ENCODE measurements around the gene MTCL1.

The MTCL1 gene

DNA sequence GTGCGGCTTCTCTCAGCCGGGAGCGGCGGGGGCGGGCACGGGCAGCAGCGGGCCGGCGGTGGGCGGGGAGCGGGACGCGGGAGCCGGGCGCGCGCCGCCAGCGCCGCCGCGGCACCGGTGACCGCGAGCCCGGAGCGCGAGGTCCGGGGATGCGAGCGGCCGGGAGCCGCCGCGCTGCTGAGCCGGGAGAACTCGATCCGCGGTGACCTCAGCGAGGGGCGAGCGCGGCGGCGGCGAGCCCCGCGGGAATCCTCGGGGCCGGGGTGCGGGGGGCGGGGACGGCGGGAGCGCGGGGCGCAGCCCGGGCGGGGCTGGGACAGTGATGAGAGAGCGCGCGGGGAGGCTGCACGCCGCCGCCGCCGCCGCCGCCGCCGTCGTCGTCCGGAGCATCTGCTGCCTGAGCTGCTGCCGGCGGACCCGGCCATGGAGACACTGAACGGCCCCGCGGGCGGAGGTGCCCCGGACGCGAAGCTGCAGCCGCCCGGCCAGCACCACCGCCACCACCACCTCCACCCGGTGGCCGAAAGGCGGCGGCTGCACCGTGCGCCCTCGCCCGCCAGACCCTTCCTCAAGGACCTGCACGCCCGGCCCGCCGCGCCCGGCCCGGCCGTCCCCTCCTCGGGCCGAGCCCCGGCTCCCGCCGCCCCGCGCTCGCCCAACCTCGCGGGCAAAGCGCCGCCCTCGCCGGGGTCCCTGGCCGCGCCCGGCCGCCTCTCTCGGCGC, at the start of gene MTCL1:
MTCL1 (plus strand) TSS at position 319 of the 723 bp plus-strand sequence; CDS start at position 424, 105 bp downstream.
- DNase-seq (ENCODE audit: low read depth): peak; percentile 79
- Histone ChIP-seq H3K9me3 (ENCODE audit: control insufficient read depth, low read length) (no peaks in the 10 kb centered on the region), H3K27me3 (replicated peaks; ENCODE audit: control insufficient read depth, insufficient read depth, low read length) (no peaks in the 10 kb centered on the region), H3K4me3 (ENCODE audit: low read length) (peak within 1 kb of the TSS; percentile 89), H3K36me3 (ENCODE audit: control insufficient read depth, insufficient read depth, low read length, severe bottlenecking) (no peaks in the 10 kb centered on the region), H3K4me1 (ENCODE audit: control insufficient read depth, insufficient read depth, low read length) (peaks cover 39% of the 10 kb centered on the region), H3K9ac (ENCODE audit: low read length) (peak within 1 kb of the TSS; percentile 82)

DNA sequence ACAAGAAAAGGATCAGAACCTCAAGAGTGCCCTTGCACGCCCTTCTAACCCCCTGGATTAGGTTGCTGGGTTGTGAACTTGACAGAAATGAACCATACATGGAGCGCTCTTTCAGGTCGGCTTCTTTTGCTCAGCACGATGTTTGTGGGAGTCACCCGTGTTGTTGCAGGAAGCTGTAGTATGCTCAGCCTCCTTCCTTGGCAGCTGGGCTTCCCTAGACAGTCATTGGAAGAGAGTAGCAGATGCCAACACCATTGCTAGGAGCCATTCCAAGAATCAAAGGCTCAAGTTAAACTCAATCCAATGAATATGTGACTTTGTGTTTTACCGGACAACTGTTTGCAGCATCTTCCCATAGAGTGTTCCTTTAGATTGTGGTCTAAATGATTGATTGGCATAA, 49.1 kb upstream of the MTCL1 start:
- H3K36me3 ChIP-seq (ENCODE audit: control insufficient read depth, insufficient read depth, low read length, severe bottlenecking): no peaks in the 10 kb centered on the region
- H3K4me1 ChIP-seq (ENCODE audit: control insufficient read depth, insufficient read depth, low read length): peaks cover 10% of the 10 kb centered on the region
- H3K27me3 ChIP-seq (replicated peaks; ENCODE audit: control insufficient read depth, insufficient read depth, low read length): no peaks in the 10 kb centered on the region
- DNase-seq (ENCODE audit: low read depth): no peak
- no peaks in the 10 kb centered on the region for H3K9me3 ChIP-seq (ENCODE audit: control insufficient read depth, low read length)
- no peak overlapping the region for H3K9ac ChIP-seq (ENCODE audit: low read length)
- no peak overlapping the region for H3K4me3 ChIP-seq (ENCODE audit: low read length)

DNA sequence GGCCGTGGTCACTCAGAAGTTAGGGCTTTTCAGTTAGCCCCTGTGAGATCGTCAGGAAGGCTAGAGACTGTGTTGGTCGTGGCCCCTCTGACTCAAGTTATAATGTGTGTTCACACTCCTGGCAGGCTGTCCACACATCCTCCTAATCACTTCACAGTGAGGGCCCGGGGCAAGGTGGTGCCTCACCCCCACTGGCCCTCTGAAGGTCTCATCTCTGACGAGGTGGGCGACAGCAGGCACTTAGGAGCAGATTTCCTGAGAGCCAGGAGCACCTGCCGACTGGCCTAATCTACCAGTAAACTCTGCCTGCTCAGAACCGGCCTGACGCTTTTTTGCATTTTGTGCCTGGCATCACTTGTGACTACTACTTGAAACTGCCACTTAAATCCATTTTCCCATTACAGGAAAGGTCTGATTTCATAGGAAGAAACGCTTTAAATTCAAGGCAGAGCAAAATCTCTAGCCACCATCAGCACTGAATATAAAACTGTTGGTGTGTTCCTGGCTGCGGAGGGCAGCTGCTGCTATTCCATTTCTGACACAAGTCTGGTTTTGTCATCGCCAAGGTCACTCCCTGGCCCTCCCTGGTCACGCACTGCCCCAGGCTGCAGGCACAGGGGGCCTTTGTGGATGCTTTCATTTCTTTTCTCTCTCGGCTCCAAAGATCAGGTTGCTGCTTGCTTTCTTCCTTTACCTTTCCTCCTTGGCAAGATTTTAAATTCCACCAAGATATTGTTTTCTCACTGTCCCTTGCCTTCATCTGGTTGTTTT, 48.1 kb upstream of the MTCL1 start:
- peaks cover 10% of the 10 kb centered on the region for H3K4me1 ChIP-seq (ENCODE audit: control insufficient read depth, insufficient read depth, low read length)
- no peaks in the 10 kb centered on the region for H3K9me3 ChIP-seq (ENCODE audit: control insufficient read depth, low read length)
- no peaks in the 10 kb centered on the region for H3K36me3 ChIP-seq (ENCODE audit: control insufficient read depth, insufficient read depth, low read length, severe bottlenecking)
- H3K27me3 ChIP-seq (replicated peaks; ENCODE audit: control insufficient read depth, insufficient read depth, low read length): no peaks in the 10 kb centered on the region
- no peak overlapping the region for H3K9ac ChIP-seq (ENCODE audit: low read length)
- no peak overlapping the region for H3K4me3 ChIP-seq (ENCODE audit: low read length)
- DNase-seq (ENCODE audit: low read depth): no peak

DNA sequence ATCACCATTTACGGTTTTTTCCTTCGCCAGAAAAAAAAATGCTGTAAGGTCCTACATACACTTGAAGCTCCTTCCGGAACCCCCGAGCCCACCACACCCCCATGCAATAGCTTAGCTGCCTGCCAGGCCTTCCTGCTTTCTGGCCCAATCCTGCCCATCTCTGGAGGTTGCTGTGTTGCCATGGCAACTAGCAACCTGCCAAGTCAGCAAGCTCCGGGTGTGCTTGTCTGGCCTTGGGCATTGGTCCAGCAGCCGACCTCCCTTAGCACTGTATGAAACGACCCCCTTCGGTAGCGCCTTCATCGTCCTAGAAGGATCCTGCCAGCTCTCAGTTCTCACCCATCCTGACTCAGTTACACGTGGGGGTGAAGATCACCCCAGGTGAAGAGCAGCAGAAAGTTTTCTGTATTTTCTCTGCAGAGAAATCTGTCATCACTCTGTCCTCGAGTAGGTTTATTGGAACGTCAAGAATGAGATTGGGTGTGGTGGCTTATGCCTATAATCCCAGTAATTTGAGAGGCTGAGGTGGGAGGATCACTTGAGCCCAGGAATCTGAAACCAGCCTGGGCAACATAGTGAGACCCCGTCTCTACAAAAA, 47.4 kb upstream of the MTCL1 start:
- DNase-seq (ENCODE audit: low read depth): peak; percentile 18
- Histone ChIP-seq H3K4me1 (ENCODE audit: control insufficient read depth, insufficient read depth, low read length) (peaks cover 10% of the 10 kb centered on the region), H3K4me3 (ENCODE audit: low read length) (no peak overlapping the region), H3K9me3 (ENCODE audit: control insufficient read depth, low read length) (no peaks in the 10 kb centered on the region), H3K27me3 (replicated peaks; ENCODE audit: control insufficient read depth, insufficient read depth, low read length) (no peaks in the 10 kb centered on the region), H3K36me3 (ENCODE audit: control insufficient read depth, insufficient read depth, low read length, severe bottlenecking) (no peaks in the 10 kb centered on the region), H3K9ac (ENCODE audit: low read length) (no peak overlapping the region)

DNA sequence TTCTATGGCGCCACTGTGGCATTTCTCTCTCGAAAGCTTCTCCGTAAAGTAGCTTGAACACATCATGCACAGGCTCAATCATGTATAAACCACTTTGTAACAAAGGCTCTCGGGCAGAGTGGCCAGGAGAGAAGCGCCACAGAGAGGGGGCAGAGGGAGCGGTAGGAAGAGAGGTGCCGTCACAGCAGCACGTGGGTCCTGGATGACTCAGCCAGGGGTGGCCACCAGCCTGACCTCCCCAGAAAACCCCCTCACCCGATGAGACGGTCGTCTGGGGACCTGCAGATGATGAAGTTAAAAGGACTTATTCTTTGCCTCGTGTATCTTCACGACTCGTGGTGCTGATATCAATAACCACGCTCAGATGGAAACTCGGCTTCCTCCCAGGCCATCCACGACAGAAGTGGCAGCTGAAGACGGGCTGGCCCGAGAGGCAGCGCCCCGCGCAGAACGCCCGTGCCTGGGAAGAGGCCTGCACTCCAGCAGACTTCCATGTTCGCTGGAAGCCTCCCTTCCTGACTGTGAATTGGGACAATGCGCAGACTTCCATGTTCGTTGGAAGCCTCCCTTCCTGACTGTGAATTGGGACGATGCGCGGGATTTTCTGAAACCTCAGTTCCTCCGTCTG, 46.4 kb upstream of the MTCL1 start:
- Histone ChIP-seq H3K4me3 (ENCODE audit: low read length) (no peak overlapping the region), H3K9me3 (ENCODE audit: control insufficient read depth, low read length) (no peaks in the 10 kb centered on the region), H3K27me3 (replicated peaks; ENCODE audit: control insufficient read depth, insufficient read depth, low read length) (no peaks in the 10 kb centered on the region), H3K4me1 (ENCODE audit: control insufficient read depth, insufficient read depth, low read length) (peaks cover 10% of the 10 kb centered on the region), H3K36me3 (ENCODE audit: control insufficient read depth, insufficient read depth, low read length, severe bottlenecking) (no peaks in the 10 kb centered on the region), H3K9ac (ENCODE audit: low read length) (no peak overlapping the region)
- DNase-seq (ENCODE audit: low read depth): no peak

DNA sequence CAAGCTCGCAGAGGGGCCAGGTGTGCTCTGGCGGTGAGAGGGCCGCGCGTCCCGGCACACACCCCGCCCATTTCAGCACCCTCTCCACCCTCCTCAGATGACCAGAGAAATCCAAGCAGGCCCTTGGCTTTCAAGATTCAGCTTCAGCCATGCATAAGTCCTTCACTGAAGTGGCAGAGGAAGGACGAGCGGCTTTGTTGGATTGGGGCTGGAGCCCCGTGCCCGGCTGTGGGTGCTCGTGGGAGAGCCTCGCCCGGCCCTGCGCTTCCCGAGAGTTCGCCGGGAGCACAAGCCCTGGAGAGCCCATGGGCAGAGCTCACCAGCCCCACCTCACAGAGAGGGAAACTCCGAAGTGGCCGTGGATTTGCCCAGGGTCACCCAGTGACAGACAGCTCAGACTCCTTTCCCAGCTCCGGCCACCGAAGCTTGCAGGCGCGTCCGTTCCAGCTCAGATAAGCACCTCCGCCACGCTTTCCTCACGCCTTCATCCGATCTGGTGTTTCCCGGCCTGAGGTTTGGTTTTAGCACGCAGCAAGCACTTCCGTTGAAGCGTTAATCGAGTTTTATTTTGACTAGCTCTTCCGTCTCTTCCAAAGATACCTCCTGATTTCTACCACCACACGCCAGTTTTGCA, 45.6 kb upstream of the MTCL1 start:
- H3K9me3 ChIP-seq (ENCODE audit: control insufficient read depth, low read length): no peaks in the 10 kb centered on the region
- H3K4me1 ChIP-seq (ENCODE audit: control insufficient read depth, insufficient read depth, low read length): peaks cover 10% of the 10 kb centered on the region
- no peak overlapping the region for H3K4me3 ChIP-seq (ENCODE audit: low read length)
- no peaks in the 10 kb centered on the region for H3K27me3 ChIP-seq (replicated peaks; ENCODE audit: control insufficient read depth, insufficient read depth, low read length)
- no peaks in the 10 kb centered on the region for H3K36me3 ChIP-seq (ENCODE audit: control insufficient read depth, insufficient read depth, low read length, severe bottlenecking)
- no peak overlapping the region for H3K9ac ChIP-seq (ENCODE audit: low read length)
- no peak for DNase-seq (ENCODE audit: low read depth)

DNA sequence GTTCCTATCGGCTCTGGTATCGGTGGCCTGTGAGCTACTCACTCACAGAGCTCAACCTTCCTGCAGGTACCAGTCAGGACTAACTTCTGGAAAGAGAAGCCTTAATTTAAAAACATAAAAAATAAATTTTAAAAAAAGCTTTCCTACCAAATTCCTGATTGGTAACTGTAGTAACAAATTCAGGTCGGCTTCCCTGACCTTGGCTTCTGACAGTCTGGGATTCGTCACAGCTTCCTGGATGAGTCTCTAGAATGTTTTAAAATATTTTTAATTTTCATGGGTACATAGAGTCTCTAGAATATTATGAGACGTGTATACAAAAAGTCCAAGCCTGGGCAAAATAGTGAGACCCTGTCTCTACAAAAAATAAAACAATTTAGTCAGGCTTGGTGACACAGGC, 45.0 kb upstream of the MTCL1 start:
- H3K27me3 ChIP-seq (replicated peaks; ENCODE audit: control insufficient read depth, insufficient read depth, low read length): no peaks in the 10 kb centered on the region
- no peaks in the 10 kb centered on the region for H3K36me3 ChIP-seq (ENCODE audit: control insufficient read depth, insufficient read depth, low read length, severe bottlenecking)
- H3K9me3 ChIP-seq (ENCODE audit: control insufficient read depth, low read length): no peaks in the 10 kb centered on the region
- H3K9ac ChIP-seq (ENCODE audit: low read length): no peak overlapping the region
- no peak overlapping the region for H3K4me3 ChIP-seq (ENCODE audit: low read length)
- no peak for DNase-seq (ENCODE audit: low read depth)
- peaks cover 10% of the 10 kb centered on the region for H3K4me1 ChIP-seq (ENCODE audit: control insufficient read depth, insufficient read depth, low read length)

DNA sequence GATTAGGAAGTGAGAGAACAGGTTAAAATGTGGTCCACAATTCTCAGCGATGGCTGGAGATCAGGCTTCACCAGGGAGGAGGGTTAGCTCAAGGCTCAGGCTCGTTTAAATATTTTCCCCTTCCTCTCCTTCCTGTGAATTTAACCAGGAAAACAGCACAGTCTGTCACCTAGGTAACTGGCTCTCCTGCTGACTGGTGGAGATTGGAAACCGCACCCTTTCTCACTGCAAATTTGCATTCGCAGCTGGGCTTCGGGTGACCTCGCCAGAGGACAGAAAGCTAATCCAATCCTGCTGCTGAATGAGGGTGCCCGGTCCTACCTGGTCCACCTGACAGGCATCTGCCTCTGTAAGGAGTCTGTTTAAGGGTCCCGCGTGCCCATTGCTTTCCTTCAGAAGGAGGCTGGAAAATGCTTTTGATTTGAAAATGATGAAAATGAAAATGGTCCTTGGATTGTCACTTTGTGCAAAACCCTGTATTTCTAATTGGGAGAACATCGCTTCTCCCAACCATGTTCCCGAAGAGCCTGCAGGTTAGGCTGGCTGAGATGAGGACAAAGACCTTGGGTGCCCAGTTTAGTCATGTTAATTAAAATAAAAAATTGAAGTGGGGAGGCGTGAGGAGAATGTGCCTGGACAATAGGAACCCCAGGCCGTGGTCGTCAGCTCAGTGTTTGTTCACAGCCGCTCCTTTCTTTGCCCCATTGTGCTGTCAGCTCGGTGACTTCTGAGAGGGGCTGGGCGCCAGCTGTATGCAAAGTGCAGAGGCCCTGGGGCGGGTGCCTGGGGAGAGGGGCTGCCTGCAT, 43.4 kb upstream of the MTCL1 start:
- Histone ChIP-seq H3K4me1 (ENCODE audit: control insufficient read depth, insufficient read depth, low read length) (no peaks in the 10 kb centered on the region), H3K9ac (ENCODE audit: low read length) (no peak overlapping the region), H3K4me3 (ENCODE audit: low read length) (no peak overlapping the region), H3K9me3 (ENCODE audit: control insufficient read depth, low read length) (no peaks in the 10 kb centered on the region), H3K27me3 (replicated peaks; ENCODE audit: control insufficient read depth, insufficient read depth, low read length) (no peaks in the 10 kb centered on the region), H3K36me3 (ENCODE audit: control insufficient read depth, insufficient read depth, low read length, severe bottlenecking) (no peaks in the 10 kb centered on the region)
- DNase-seq (ENCODE audit: low read depth): no peak

DNA sequence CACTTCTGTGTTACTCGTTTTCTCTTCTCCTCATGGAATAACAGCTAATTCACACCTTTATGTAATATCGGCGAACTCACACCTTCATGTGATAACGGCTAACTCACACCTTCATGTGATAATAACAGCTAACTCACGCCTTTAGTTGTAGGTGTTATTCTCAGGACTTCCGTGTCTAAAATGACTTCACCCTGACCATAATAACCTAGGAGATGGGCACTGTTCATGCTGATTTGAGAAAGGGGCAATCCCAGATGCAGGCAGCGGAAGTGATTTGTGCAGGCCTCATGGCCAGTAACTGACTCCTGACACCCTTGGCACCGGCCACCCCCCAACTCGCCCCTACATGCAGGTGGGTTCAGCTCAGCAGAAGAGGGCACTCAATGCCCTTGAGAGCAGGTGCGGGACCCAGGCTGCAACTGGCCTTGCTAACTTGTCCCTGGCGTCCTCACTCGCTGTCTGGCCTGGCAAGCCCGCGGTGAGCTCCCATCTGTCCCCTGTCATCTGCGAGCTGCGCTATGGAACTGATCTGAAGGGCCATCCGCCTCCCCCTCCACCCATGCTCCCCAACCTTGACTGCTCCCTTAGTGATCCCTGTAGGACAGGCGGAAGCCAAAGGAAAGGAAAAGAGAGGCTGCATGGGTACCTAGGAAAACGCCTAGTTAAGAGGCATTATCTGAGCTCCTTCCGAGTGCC, 42.6 kb upstream of the MTCL1 start:
- Histone ChIP-seq H3K9me3 (ENCODE audit: control insufficient read depth, low read length) (no peaks in the 10 kb centered on the region), H3K4me3 (ENCODE audit: low read length) (no peak overlapping the region), H3K36me3 (ENCODE audit: control insufficient read depth, insufficient read depth, low read length, severe bottlenecking) (no peaks in the 10 kb centered on the region), H3K9ac (ENCODE audit: low read length) (no peak overlapping the region), H3K27me3 (replicated peaks; ENCODE audit: control insufficient read depth, insufficient read depth, low read length) (no peaks in the 10 kb centered on the region), H3K4me1 (ENCODE audit: control insufficient read depth, insufficient read depth, low read length) (no peaks in the 10 kb centered on the region)
- no peak for DNase-seq (ENCODE audit: low read depth)

DNA sequence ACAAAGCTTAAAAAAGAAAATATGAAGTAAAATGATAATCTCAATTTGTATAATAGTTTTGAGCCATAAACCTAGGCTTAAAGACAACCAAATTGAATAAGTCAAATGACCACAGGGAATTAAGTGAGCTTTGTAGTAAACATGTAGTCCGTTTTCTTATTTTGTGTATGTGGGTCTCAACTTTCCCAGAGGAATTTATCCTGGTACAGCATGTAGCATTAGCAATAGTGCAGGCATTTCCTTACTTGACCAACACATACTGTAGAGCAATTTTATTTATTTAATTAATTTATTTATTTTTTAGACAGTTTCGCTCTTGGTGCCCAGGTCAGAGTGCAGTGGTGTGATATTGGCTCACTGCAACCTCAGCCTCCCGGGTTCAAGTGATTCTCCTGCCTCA, 37.5 kb upstream of the MTCL1 start:
- H3K36me3 ChIP-seq (ENCODE audit: control insufficient read depth, insufficient read depth, low read length, severe bottlenecking): no peaks in the 10 kb centered on the region
- no peaks in the 10 kb centered on the region for H3K4me1 ChIP-seq (ENCODE audit: control insufficient read depth, insufficient read depth, low read length)
- H3K9me3 ChIP-seq (ENCODE audit: control insufficient read depth, low read length): no peaks in the 10 kb centered on the region
- no peak overlapping the region for H3K9ac ChIP-seq (ENCODE audit: low read length)
- DNase-seq (ENCODE audit: low read depth): peak; percentile 29
- H3K4me3 ChIP-seq (ENCODE audit: low read length): no peak overlapping the region
- H3K27me3 ChIP-seq (replicated peaks; ENCODE audit: control insufficient read depth, insufficient read depth, low read length): no peaks in the 10 kb centered on the region
